IMR-90 (cell line): Measurements from ENCODE around the gene TBC1D22B. TPM values are rescaled to one million over a fixed set of nuclear protein-coding genes. Genes with fewer than 3 reads are reported as not detected.

ENCODE experiments used
- ATAC-seq: fragments of 200-7000 bp; cut with Tn5 transposase; 2 replicates; pipeline ENCODE4 v1.9.1; 2020; ENCODE audit warnings: low read depth, mild to moderate bottlenecking, moderate library complexity
- BruUV-seq: library from RNA; stranded (reverse); fragments of 400-500 nt; replicated peaks from 2 replicates; lab custom pipeline; 2021; lab: Mats Ljungman, UMichigan
- CTCF ChIA-PET: fragments of 300-600 bp; formaldehyde crosslinking; extraction: SDS; loops from one replicate; lab custom pipeline; 2021; ENCODE audit warnings: antibody characterized with exemption; lab: Yijun Ruan, JAX
- POLR2A ChIA-PET: fragments of 300-600 bp; sonication (Branson Sonifier 250); formaldehyde crosslinking; loops from one replicate; lab custom pipeline; 2022; ENCODE audit warnings: antibody characterized with exemption; ENCODE audit not compliant: unreplicated experiment; lab: Charles Lee
- DNase-seq: peaks from one replicate; pipeline ENCODE4 v3.0.0; 2013
- H2AFZ ChIP-seq: replicated peaks from 2 replicates; pipeline ENCODE3; 2013; ENCODE audit warnings: low read length, mild to moderate bottlenecking; ENCODE audit not compliant: poor library complexity
- H2AK5ac ChIP-seq: 2 replicates; pipeline ENCODE4 v1.6.1; 2013; ENCODE audit warnings: low read depth, low read length, inconsistent platforms
- H2AK9ac ChIP-seq: replicated peaks from 2 replicates; pipeline ENCODE3; 2013; ENCODE audit warnings: mild to moderate bottlenecking, low read depth, low read length, moderate library complexity; ENCODE audit not compliant: poor library complexity
- H2BK120ac ChIP-seq: 2 replicates; pipeline ENCODE4 v1.6.1; 2013; ENCODE audit warnings: low read depth, low read length, inconsistent platforms
- H2BK15ac ChIP-seq: 3 replicates; pipeline ENCODE4 v1.6.1; 2013; ENCODE audit warnings: low read depth, low read length, inconsistent platforms
- H2BK20ac ChIP-seq: 2 replicates; pipeline ENCODE4 v1.6.1; 2013; ENCODE audit warnings: low read depth, mild to moderate bottlenecking, inconsistent platforms, low read length, moderate library complexity
- H2BK5ac ChIP-seq: 2 replicates; pipeline ENCODE4 v1.6.1; 2013; ENCODE audit warnings: mild to moderate bottlenecking, low read depth, low read length, inconsistent platforms; ENCODE audit not compliant: poor library complexity, severe bottlenecking
- H3K14ac ChIP-seq: replicated peaks from 2 replicates; pipeline ENCODE4 v1.6.1; 2013; ENCODE audit warnings: low read depth, low read length, inconsistent platforms
- H3K18ac ChIP-seq: 2 replicates; pipeline ENCODE4 v1.6.1; 2013; ENCODE audit warnings: low read depth, low read length, control low read depth
- H3K23ac ChIP-seq: 2 replicates; pipeline ENCODE4 v1.6.1; 2013; ENCODE audit warnings: low read depth, low read length, inconsistent platforms
- H3K27ac ChIP-seq: 2 replicates; pipeline ENCODE4 v1.5.1; 2013; ENCODE audit warnings: mild to moderate bottlenecking, control low read depth, low read length; ENCODE audit not compliant: insufficient read depth
- H3K27me3 ChIP-seq: 2 replicates; pipeline ENCODE4 v1.6.1; 2013; ENCODE audit warnings: low read length; ENCODE audit not compliant: control insufficient read depth, insufficient read depth
- H3K36me3 ChIP-seq: 2 replicates; pipeline ENCODE4 v1.6.1; 2013; ENCODE audit warnings: low read length, mixed read lengths; ENCODE audit not compliant: control insufficient read depth, insufficient read depth
- H3K4ac ChIP-seq: 2 replicates; pipeline ENCODE4 v1.6.1; 2013; ENCODE audit warnings: low read depth, low read length, inconsistent platforms
- H3K4me1 ChIP-seq: 2 replicates; pipeline ENCODE4 v1.6.1; 2013; ENCODE audit warnings: low read length, mixed read lengths; ENCODE audit not compliant: control insufficient read depth, insufficient read depth
- H3K4me2 ChIP-seq: 2 replicates; pipeline ENCODE4 v1.6.1; 2013; ENCODE audit warnings: low read depth, mild to moderate bottlenecking, control low read depth, low read length, moderate library complexity
- H3K4me3 ChIP-seq: 2 replicates; pipeline ENCODE4 v1.5.1; 2013; ENCODE audit warnings: low read depth, mild to moderate bottlenecking, control low read depth, low read length, moderate library complexity; ENCODE audit not compliant: insufficient read depth
- H3K56ac ChIP-seq: 2 replicates; pipeline ENCODE4 v1.6.1; 2013; ENCODE audit warnings: low read length, inconsistent platforms; ENCODE audit not compliant: insufficient read depth; ENCODE audit errors: extremely low read depth
- H3K79me1 ChIP-seq, 2 experiments: 2 replicates each; pipeline ENCODE4 v1.6.1; 2013; ENCODE audit warnings: low read length in 2 of 2, inconsistent platforms in 1 of 2, low read depth in 1 of 2
- H3K9ac ChIP-seq: 2 replicates; pipeline ENCODE4 v1.6.1; 2013; ENCODE audit warnings: low read depth, low read length, control low read depth
- H3K9me1 ChIP-seq: 2 replicates; pipeline ENCODE4 v1.6.1; 2013; ENCODE audit warnings: low read length, inconsistent platforms; ENCODE audit not compliant: insufficient read depth
- H3K9me3 ChIP-seq: 2 replicates; pipeline ENCODE4 v1.6.1; 2013; ENCODE audit warnings: low read length; ENCODE audit not compliant: control insufficient read depth, insufficient read depth
- H4K20me1 ChIP-seq: 2 replicates; pipeline ENCODE4 v1.6.1; 2013; ENCODE audit warnings: low read length, inconsistent platforms; ENCODE audit not compliant: insufficient read depth
- H4K5ac ChIP-seq: 2 replicates; pipeline ENCODE4 v1.6.1; 2013; ENCODE audit warnings: mild to moderate bottlenecking, low read depth, low read length, control low read depth
- H4K8ac ChIP-seq, 2 experiments: 2 replicates each; pipeline ENCODE4 v1.6.1; 2013; ENCODE audit warnings: low read depth in 2 of 2, low read length in 2 of 2, control low read depth in 1 of 2, inconsistent platforms in 1 of 2
- H4K91ac ChIP-seq: 2 replicates; pipeline ENCODE4 v1.6.1; 2013; ENCODE audit warnings: low read depth, low read length, inconsistent platforms; ENCODE audit not compliant: insufficient read depth
- CHD1 ChIP-seq: IDR thresholded peaks from 2 replicates; pipeline ENCODE4 v1.6.1; 2012; ENCODE audit warnings: low read depth, low read length, improper control_type of control experiment
- POLR2A ChIP-seq: IDR thresholded peaks from 2 replicates; pipeline ENCODE4 v1.6.1; 2012; ENCODE audit warnings: mild to moderate bottlenecking, low read depth, low read length
- SMC3 ChIP-seq: fragments of 150-350 bp; IDR thresholded peaks from 2 replicates; pipeline ENCODE4 v1.6.1; 2016; ENCODE audit warnings: low read depth, mild to moderate bottlenecking, antibody characterized with exemption, low read length, moderate library complexity
- WGBS, 2 experiments: methylation state at CpG; one replicate each; pipeline versions ENCODE4 v1.1.5 to v1.1.7; 2013; ENCODE audit warnings: missing lambda C conversion rate in 2 of 2; ENCODE audit not compliant: insufficient read length in 1 of 2; ENCODE audit errors: extremely low coverage in 2 of 2; 5-methylcytosine and 5-hydroxymethylcytosine counted together
- dilution Hi-C: fragments of 300-500 bp; cut with HindIII; formaldehyde crosslinking; loops from one replicate; pipeline ENCODE4 v1.14.3; 2018; ENCODE audit warnings: low sequenced_read_pairs; ENCODE audit not compliant: unreplicated experiment
- in situ Hi-C: fragments of 300-500 bp; cut with MboI; formaldehyde crosslinking; loops from 3 replicates; pipeline ENCODE4 v1.14.3; 2019; ENCODE audit warnings: low sequenced_read_pairs, inconsistent platforms, mixed read lengths
- intact Hi-C: fragments of 100-400 bp; cut with micrococcal nuclease; formaldehyde crosslinking; loops from 2 replicates; pipeline ENCODE4 v1.10.0; 2022
- polyA plus RNA-seq, 3 experiments: library from polyadenylated mRNA; depleted of rRNA; stranded (reverse); fragments of >200 nt; gene quantifications; 2 replicates each; pipeline ENCODE4 v1.2.3, GENCODE V29; 2012; ENCODE audit warnings: low replicate concordance in 1 of 3
- total RNA-seq: library from RNA; depleted of rRNA; stranded (reverse); fragments of >200 nt; gene quantifications from 2 replicates; pipeline ENCODE4 v1.2.3, GENCODE V29; 2012

The TBC1D22B gene
- total and polyA plus RNA-seq, 2 of the 4 experiments (the other 2 are of a cell fraction): 6.6 to 7.5 TPM

- ATAC-seq: no peak
These were observed 2.9 kb downstream of the TBC1D22B start for GRCh38 chr6:37260444-37260843.

More at GRCh38 chr6:37260444-37260843, 2.9 kb downstream of the TBC1D22B start:
- Histone ChIP-seq H2AFZ (no peak overlapping the region), H2BK15ac (no peak overlapping the region), H3K79me1 (peaks cover 30 to 64% of the 10 kb centered on the region in 2 experiments), H4K20me1 (0 out of 2 replicates have a peak, but pooled peaks cover 5% of the 10 kb centered on the region), H4K5ac (no peak overlapping the region), H2BK5ac (no peak overlapping the region), H3K27me3 (no peaks in the 10 kb centered on the region), H4K8ac (no peak overlapping the region), H3K9me1 (no peaks in the 10 kb centered on the region; the same call in 1 of the 2 replicates), H2BK120ac (no peak overlapping the region), H2AK9ac (no peak overlapping the region), H3K9me3 (no peaks in the 10 kb centered on the region), H3K9ac (no peak overlapping the region), H3K18ac (no peak overlapping the region), H3K56ac (no peak overlapping the region), H4K91ac (no peak overlapping the region), H3K4me1 (no peaks in the 10 kb centered on the region), H3K27ac (no peak overlapping the region), H2AK5ac (no peak overlapping the region), H3K14ac (no peak overlapping the region), H3K23ac (no peak overlapping the region), H3K36me3 (no peaks in the 10 kb centered on the region), H3K4me2 (no peak overlapping the region), H2BK20ac (no peak overlapping the region), H3K4ac (no peak overlapping the region), H3K4me3 (no peak overlapping the region)
- no CpG with 5 or more reads among the region's 1 CpG for WGBS, 2 experiments
- no peak for DNase-seq
- in situ Hi-C loops (no loop called here), intact Hi-C loops (no loop called here), dilution Hi-C loops (no loop called here)
- CTCF ChIA-PET: no interaction called here
- POLR2A ChIA-PET: no interaction called here
- no TSS peak for BruUV-seq
- TF ChIP-seq POLR2A: no peak
- no peak for TF ChIP-seq CHD1
- no peak for TF ChIP-seq SMC3
